Lower leg skin (tissue), 4 donors: ENCODE measurements around the gene MRPL53. TPM values are rescaled to one million over a fixed set of nuclear protein-coding genes. Genes with fewer than 3 reads are reported as not detected.

Experiments
- DNase-seq, 2 donors: peaks; one replicate each; pipeline ENCODE4 v3.0.0-alpha.2; 2019; ENCODE audit warnings: low spot score in 2 of 2
- H3K4me3 ChIP-seq: fragments of 200-600 bp; sonication (generic); 2 replicates; pipeline ENCODE4 v1.5.1; 2017; ENCODE audit warnings: mild to moderate bottlenecking, low read depth; ENCODE audit not compliant: poor library complexity, severe bottlenecking
- POLR2A ChIP-seq, 2 donors: fragments of 450-650 bp; IDR thresholded peaks; one replicate each; pipeline ENCODE4 v1.6.1; 2016 to 2017; ENCODE audit warnings: antibody characterized with exemption in 2 of 2, mild to moderate bottlenecking in 1 of 2, moderate library complexity in 1 of 2
- WGBS, 2 donors: methylation state at CpG; one replicate each; pipeline ENCODE4 v1.1.5; 2018; 5-methylcytosine and 5-hydroxymethylcytosine counted together
- intact Hi-C: fragments of 100-400 bp; cut with DNase I; formaldehyde crosslinking; loops from one replicate; pipeline ENCODE4 v1.15.0; 2023; ENCODE audit warnings: low total_unique reads
- total RNA-seq, 4 donors: library from RNA; depleted of rRNA; stranded (reverse); fragments of >200 nt; gene quantifications; one replicate each; pipeline ENCODE4 v1.1.0, GENCODE V29; 2016
- TF ChIP-seq, protein P1 (sequence below), 3 donors: fragments of 450-650 bp; IDR thresholded peaks; one replicate each; pipeline ENCODE4 v1.5.1; 2016; ENCODE audit warnings: antibody characterized with exemption in 3 of 3, mild to moderate bottlenecking in 3 of 3, moderate library complexity in 2 of 3

The MRPL53 gene
- total RNA-seq, 4 donors from 2014 or later = 24.9 to 70.0 (median 29.5) TPM

GRCh38 chr2:74482801-74483674 lies 10.6 kb upstream of the MRPL53 start, which contains the start of the genes CCDC142 and TTC31:
TSS of gene CCDC142 (minus strand) at chr2:74482998. CDS start at chr2:74482837, 161 bp downstream.
TSS of gene TTC31 (plus strand) at chr2:74483081. CDS start at chr2:74483096, 15 bp downstream.
- 0 to 1% methylated on average over 35 to 49 of the region's 50 CpGs for WGBS, 2 donors
- peak; percentile 98 to 100 for DNase-seq
- no peak for TF ChIP-seq POLR2A (IDR thresholded peaks at IDR 0.05)
- TF ChIP-seq, protein P1, sequence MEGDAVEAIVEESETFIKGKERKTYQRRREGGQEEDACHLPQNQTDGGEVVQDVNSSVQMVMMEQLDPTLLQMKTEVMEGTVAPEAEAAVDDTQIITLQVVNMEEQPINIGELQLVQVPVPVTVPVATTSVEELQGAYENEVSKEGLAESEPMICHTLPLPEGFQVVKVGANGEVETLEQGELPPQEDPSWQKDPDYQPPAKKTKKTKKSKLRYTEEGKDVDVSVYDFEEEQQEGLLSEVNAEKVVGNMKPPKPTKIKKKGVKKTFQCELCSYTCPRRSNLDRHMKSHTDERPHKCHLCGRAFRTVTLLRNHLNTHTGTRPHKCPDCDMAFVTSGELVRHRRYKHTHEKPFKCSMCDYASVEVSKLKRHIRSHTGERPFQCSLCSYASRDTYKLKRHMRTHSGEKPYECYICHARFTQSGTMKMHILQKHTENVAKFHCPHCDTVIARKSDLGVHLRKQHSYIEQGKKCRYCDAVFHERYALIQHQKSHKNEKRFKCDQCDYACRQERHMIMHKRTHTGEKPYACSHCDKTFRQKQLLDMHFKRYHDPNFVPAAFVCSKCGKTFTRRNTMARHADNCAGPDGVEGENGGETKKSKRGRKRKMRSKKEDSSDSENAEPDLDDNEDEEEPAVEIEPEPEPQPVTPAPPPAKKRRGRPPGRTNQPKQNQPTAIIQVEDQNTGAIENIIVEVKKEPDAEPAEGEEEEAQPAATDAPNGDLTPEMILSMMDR (IDR thresholded peaks at IDR 0.05) = peak in 1 of 3 donors; percentile 84
- peak within 1 kb of the TSS; percentile 82 for H3K4me3 ChIP-seq
- intact Hi-C loops = loop anchor here (5.0 kb wide), 1 partner anchor 104 kb away; no protein-coding TSS in a partner anchor

DNA sequence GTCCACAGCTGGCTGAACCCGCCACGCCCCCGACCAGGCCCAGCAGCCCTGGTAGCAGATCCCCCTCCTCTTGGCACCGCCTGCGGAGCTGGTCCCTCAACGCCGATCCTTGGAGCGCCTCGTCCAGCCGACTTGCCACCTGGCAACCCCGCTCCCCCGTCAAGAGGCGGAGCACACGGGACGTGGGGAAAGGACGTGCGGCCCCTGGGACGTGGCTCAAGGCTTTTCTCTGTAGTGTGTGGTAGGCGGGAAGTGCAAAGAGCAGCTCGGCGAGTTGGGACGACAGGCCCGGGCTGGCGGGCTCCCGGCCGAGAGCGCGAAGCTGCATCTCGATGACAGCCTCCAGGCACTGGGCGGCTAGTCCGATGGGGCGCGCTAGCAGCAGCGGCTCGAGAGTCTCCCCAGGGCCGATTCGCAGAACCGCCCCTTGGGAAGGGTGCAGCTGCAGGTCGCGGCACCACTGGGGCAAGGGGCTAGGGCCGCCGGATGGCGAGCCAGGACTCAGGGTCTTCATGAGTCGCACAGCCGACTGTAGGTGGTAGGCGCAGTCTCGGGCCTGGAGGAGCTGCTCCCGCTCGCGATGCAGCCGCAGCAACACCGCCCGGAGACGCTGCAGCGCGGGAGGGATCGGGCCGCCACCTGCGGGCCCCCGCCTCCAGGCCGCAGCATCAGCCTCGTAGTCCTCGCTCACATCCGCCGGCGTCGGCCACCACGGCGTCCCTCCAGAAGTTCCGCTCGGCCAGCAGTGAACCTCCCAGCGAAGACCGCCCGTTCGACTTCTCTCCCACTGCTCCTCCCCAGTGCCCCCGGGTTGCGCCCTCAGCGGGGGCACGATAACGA lies 9.7 kb upstream of the MRPL53 start:
- peak overlapping the region; percentile 82 for H3K4me3 ChIP-seq
- intact Hi-C loops = loop anchor here (5.0 kb wide), 1 partner anchor 105 kb away; no protein-coding TSS in a partner anchor
- TF ChIP-seq, protein P1 (IDR thresholded peaks at IDR 0.05) = no peak
- no peak for TF ChIP-seq POLR2A (IDR thresholded peaks at IDR 0.05)
- WGBS, 2 donors = 0 to 3% methylated on average over 29 to 62 of the region's 80 CpGs
- peak in 1 of 2 donors; percentile 92 for DNase-seq

DNA sequence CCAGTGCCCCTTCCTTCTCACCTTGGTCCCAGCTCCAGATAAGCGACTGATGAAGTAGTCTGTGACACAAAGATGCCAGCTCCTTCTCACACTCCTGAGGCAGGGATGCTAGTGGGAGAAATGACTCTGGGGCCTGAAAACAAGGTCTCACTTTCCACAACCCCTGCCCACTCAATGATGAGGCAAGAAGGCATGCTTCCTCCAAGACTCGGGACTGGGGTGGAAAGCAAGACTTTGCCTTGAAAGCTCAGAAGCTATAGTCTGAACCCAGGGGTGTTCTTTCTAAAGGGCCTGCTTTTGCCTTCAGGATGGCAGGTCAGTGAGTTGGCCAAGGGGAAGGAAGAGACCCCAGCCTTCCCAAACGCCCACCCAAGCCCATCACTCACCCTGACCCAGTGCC lies 9.0 kb upstream of the MRPL53 start:
- peak overlapping the region; percentile 82 for H3K4me3 ChIP-seq
- intact Hi-C loops = loop anchor here (5.0 kb wide), 1 partner anchor 106 kb away; no protein-coding TSS in a partner anchor
- DNase-seq = no peak
- WGBS, 2 donors = 46 to 54% methylated on average over 3 of the region's 3 CpGs
- no peak for TF ChIP-seq POLR2A (IDR thresholded peaks at IDR 0.05)
- TF ChIP-seq, protein P1 (IDR thresholded peaks at IDR 0.05) = no peak

DNA sequence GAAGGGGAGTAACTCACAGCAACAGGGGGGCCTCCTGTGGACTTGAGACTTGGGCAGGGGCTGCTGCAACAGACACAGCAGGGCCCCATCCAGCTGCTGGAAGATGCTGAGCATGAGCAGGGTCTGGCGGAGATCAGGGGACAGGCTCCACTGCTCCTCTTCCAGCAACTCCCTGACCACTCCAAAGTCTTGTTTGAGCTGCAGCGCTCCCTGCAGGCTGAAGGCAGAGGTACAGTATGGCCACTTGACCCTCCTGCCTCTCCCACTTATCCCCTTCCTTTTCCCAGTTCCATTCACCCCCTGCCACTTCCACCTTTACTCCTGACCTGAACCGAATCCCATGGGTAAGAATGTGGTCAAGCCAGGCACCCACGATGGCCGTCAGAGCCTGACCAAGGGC lies 2.4 kb upstream of the MRPL53 start:
- TF ChIP-seq, protein P1 (IDR thresholded peaks at IDR 0.05) = no peak
- TF ChIP-seq POLR2A (IDR thresholded peaks at IDR 0.05) = no peak
- WGBS, 2 donors = 90 to 93% methylated on average over 5 of the region's 5 CpGs

DNA sequence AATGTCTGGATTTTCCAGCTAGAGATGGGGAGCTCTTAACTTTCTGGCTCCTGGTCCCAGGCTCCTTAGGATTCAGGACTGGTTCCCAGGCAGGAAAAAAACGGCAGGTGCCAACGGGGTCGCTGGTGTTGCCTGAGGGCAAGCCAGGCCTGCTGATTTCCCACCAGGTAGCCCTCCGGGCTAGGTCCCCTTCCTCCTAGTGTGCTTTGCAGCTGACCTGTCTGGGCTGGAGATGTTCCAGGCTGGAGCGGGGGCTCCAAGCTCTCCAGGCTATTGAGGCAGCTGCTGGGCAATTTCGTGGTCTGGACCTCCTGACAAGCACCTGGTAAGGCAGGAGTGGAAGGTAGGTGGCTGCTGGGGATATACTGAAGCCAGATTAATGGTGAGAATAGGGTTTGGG lies 2.0 kb upstream of the MRPL53 start:
- no peak for DNase-seq
- intact Hi-C loops = no loop called here
- H3K4me3 ChIP-seq = no peak overlapping the region
- TF ChIP-seq, protein P1 (IDR thresholded peaks at IDR 0.05) = no peak
- TF ChIP-seq POLR2A (IDR thresholded peaks at IDR 0.05) = no peak
- 87 to 90% methylated on average over 6 of the region's 6 CpGs for WGBS, 2 donors

More for the DNA sequence above, 2.4 kb upstream of the MRPL53 start:
- DNase-seq = no peak
- H3K4me3 ChIP-seq = no peak overlapping the region
- intact Hi-C loops = no loop called here
